GM11168 (cell line): Measurements from ENCODE around the gene CACNA1C.

ENCODE experiments used
- in situ Hi-C: fragments of 300-500 bp; cut with MboI; formaldehyde crosslinking; loops from one replicate; pipeline ENCODE4 v1.12.0; 2022; ENCODE audit warnings: low sequenced_read_pairs; ENCODE audit not compliant: unreplicated experiment

The CACNA1C gene

GRCh38 chr12:2679068-2679815 lies 626.5 kb downstream of the CACNA1C start:
- in situ Hi-C loops: no loop called here

- in situ Hi-C loops: loop anchor here (10.0 kb wide), 1 partner anchor 115 kb away; the partner anchor contains the start of gene FKBP4
These were observed 627.3 kb downstream of the CACNA1C start for GRCh38 chr12:2679816-2680675.

GRCh38 chr12:2680676-2681039 lies 627.9 kb downstream of the CACNA1C start:
- in situ Hi-C loops: loop anchor here (10.0 kb wide), 1 partner anchor 114 kb away; the partner anchor contains the start of gene FKBP4

- in situ Hi-C loops: loop anchor here (10.0 kb wide), 1 partner anchor 113 kb away; the partner anchor contains the start of gene FKBP4
These were observed 628.8 kb downstream of the CACNA1C start for GRCh38 chr12:2681450-2682205.

- in situ Hi-C loops: loop anchor here (10.0 kb wide), 1 partner anchor 112 kb away; the partner anchor contains the start of gene FKBP4
These were observed 629.8 kb downstream of the CACNA1C start for GRCh38 chr12:2682296-2683251.

GRCh38 chr12:2683283-2684025 lies 630.7 kb downstream of the CACNA1C start:
- in situ Hi-C loops: loop anchor here (10.0 kb wide), 1 partner anchor 111 kb away; the partner anchor contains the start of gene FKBP4

GRCh38 chr12:2684026-2684325 lies 631.2 kb downstream of the CACNA1C start:
- in situ Hi-C loops: loop anchor here (10.0 kb wide), 1 partner anchor 111 kb away; the partner anchor contains the start of gene FKBP4

- in situ Hi-C loops: loop anchor here (10.0 kb wide), 1 partner anchor 109 kb away; the partner anchor contains the start of gene FKBP4
These were observed 633.0 kb downstream of the CACNA1C start for GRCh38 chr12:2685620-2686279.

- in situ Hi-C loops: loop anchor here (10.0 kb wide), 1 partner anchor 109 kb away; the partner anchor contains the start of gene FKBP4
These were observed 633.5 kb downstream of the CACNA1C start for GRCh38 chr12:2686280-2686646.

GRCh38 chr12:2687058-2687457 lies 634.3 kb downstream of the CACNA1C start:
- in situ Hi-C loops: loop anchor here (10.0 kb wide), 1 partner anchor 108 kb away; the partner anchor contains the start of gene FKBP4

GRCh38 chr12:2687726-2688125 lies 634.9 kb downstream of the CACNA1C start:
- in situ Hi-C loops: loop anchor here (10.0 kb wide), 1 partner anchor 107 kb away; the partner anchor contains the start of gene FKBP4

GRCh38 chr12:2688381-2688931 lies 635.7 kb downstream of the CACNA1C start:
- in situ Hi-C loops: loop anchor here (10.0 kb wide), 1 partner anchor 106 kb away; the partner anchor contains the start of gene FKBP4

GRCh38 chr12:2689393-2689792 lies 636.6 kb downstream of the CACNA1C start:
- in situ Hi-C loops: loop anchor here (10.0 kb wide), 1 partner anchor 105 kb away; the partner anchor contains the start of gene FKBP4

- in situ Hi-C loops: loop anchor here (10.0 kb wide), 1 partner anchor 105 kb away; the partner anchor contains the start of gene FKBP4
These were observed 637.1 kb downstream of the CACNA1C start for GRCh38 chr12:2689879-2690278.

- in situ Hi-C loops: no loop called here
These were observed 637.7 kb downstream of the CACNA1C start for GRCh38 chr12:2690348-2691005.

- in situ Hi-C loops: no loop called here
These were observed 638.2 kb downstream of the CACNA1C start for GRCh38 chr12:2691006-2691344.
